ENCODE measurements around the gene PLPPR2. TPM values are rescaled to one million over a fixed set of nuclear protein-coding genes. Genes with fewer than 3 reads are reported as not detected.

Gene PLPPR2
- total and polyA plus RNA-seq, 3 experiments from 2014 or later: 1.2 to 2.2 (median 2.1) TPM

DNA sequence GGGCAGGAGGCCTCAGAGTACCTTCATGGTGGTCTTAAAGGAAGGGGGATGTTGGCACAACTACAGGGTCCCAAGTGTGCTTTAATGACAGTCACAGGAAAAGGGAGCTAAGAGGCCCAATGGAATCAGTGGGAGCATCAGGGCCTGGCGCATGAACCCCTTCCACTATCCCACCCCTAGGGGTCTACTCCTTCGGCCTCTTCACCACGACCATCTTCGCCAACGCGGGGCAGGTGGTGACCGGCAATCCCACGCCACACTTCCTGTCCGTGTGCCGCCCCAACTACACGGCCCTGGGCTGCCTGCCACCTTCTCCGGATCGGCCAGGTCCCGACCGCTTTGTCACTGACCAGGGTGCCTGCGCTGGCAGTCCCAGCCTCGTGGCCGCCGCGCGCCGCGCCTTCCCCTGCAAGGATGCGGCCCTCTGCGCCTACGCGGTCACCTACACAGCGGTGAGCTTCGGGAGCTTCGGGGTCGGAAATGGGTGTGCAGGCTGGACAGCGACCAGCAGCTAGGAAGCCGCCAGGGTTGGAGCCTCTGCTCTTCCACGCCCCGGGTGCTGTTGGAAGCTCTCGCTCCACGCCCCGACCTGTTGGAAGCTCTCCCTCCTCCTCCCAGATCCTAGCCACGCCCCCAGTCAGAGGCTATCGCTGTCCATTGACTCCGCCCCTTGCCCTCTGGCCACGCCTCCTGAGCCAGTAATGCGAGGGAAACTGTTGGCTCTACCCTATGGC is 6.0 kb downstream of the PLPPR2 start:
- Histone ChIP-seq H3K4me3 (ENCODE audit: low read length) (no peak overlapping the region), H3K4me1 (ENCODE audit: insufficient read depth, low read length) (no peaks in the 10 kb centered on the region), H3K27me3 (ENCODE audit: insufficient read depth, low read length, poor library complexity, severe bottlenecking) (no peaks in the 10 kb centered on the region), H3K36me3 (ENCODE audit: insufficient read depth, low read length) (no peaks in the 10 kb centered on the region), H3K27ac (ENCODE audit: low read depth, low read length) (no peak overlapping the region), H3K9me3 (ENCODE audit: low read length) (no peaks in the 10 kb centered on the region)
- Mint-ChIP-seq H3K9me3 (no peaks in the 10 kb centered on the region), H3K4me1 (peaks cover under 1 to 2% (median 2%) of the 10 kb centered on the region in 3 donors), H3K4me3 (no peak overlapping the region), H3K27ac (no peak overlapping the region), H3K36me3 (peaks cover 0 to 15% (median 3%) of the 10 kb centered on the region in 3 donors), H3K27me3 (peaks cover 3 to 6% of the 10 kb centered on the region in 2 donors)
- DNase-seq: no peak
- ChIA-PET CTCF (no interaction called here), POLR2A (no interaction called here)

DNA sequence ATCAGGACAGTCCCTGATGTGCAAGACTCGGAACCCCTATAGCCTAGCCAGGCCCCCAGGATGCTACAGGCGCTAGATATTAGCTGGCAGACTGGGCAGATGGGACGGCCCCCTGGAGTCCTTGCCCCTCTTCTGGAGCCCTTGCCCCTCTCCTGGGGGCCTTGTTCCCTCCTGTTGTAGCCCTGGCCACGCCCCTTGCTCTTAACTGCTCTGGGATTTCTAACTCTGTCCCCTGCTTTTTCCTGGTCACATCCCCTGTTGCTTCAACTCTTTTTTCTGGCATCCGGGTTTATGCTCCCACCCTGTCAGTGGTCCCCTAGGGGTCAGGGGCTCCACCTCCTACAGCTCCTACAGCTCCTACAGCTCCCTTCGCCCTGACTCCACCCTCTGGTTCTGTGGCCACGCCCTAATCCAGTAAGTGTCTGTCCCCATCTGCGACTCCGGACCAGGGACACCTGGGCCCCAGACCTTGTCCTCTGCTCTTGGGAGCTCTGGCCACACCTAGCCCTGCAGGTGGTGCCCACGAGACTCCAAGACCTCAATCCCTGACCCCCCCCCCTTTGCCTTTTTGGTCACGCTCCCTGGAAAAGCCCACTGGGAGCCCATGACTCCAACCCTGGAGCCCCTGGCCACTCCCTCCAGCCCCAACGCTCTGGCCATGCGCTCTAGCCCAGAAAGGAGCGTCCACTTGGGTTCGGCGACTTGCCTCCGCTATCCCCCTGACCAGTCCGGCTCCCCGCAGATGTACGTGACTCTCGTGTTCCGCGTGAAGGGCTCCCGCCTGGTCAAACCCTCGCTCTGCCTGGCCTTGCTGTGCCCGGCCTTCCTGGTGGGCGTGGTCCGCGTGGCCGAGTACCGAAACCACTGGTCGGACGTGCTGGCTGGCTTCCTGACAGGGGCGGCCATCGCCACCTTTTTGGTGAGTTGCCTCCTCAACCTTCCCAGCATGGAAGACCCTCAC is 6.8 kb downstream of the PLPPR2 start:
- Mint-ChIP-seq H3K9me3 (no peaks in the 10 kb centered on the region), H3K4me3 (no peak overlapping the region), H3K36me3 (peaks cover 0 to 17% (median 3%) of the 10 kb centered on the region in 3 donors), H3K27me3 (peaks cover 0 to 2% of the 10 kb centered on the region in 2 donors), H3K27ac (no peak overlapping the region), H3K4me1 (peaks cover 0 to 1% (median 0%) of the 10 kb centered on the region in 3 donors)
- Histone ChIP-seq H3K27me3 (ENCODE audit: insufficient read depth, low read length, poor library complexity, severe bottlenecking) (no peaks in the 10 kb centered on the region), H3K9me3 (ENCODE audit: low read length) (no peaks in the 10 kb centered on the region), H3K4me1 (ENCODE audit: insufficient read depth, low read length) (no peaks in the 10 kb centered on the region), H3K36me3 (ENCODE audit: insufficient read depth, low read length) (no peaks in the 10 kb centered on the region), H3K27ac (ENCODE audit: low read depth, low read length) (no peak overlapping the region), H3K4me3 (ENCODE audit: low read length) (no peak overlapping the region)
- DNase-seq: no peak
- POLR2A ChIA-PET: interaction anchor here (0.7 kb wide), 1 partner anchor 19 kb away, joined by 3 read pairs; no protein-coding TSS in a partner anchor
- CTCF ChIA-PET: no interaction called here

DNA sequence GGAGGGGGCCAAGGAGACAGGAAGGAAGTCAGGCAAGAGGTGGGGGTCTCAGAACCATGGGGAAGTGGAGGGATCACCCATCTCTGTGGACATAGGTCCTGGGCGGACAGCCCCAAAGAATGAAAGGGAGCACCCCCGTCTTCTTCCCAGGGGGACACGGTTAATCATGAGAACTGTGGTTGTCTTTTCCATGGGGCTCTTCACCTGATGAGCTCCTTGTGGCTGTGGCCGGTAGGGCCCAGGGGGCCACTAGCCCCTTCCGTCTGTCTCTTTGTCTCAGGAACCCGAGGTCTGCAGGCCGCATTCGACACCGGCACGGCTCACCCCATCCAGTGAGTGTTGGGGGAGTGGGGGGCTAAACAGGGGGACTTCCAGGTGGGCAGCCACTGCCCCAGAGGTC is 8.6 kb downstream of the PLPPR2 start:
- H3K27ac ChIP-seq (ENCODE audit: low read depth, low read length): no peak overlapping the region
- no peaks in the 10 kb centered on the region for H3K27me3 ChIP-seq (ENCODE audit: insufficient read depth, low read length, poor library complexity, severe bottlenecking)
- H3K9me3 Mint-ChIP-seq: no peaks in the 10 kb centered on the region
- H3K4me3 ChIP-seq (ENCODE audit: low read length): no peak overlapping the region
- H3K36me3 ChIP-seq (ENCODE audit: insufficient read depth, low read length): no peaks in the 10 kb centered on the region
- no peaks in the 10 kb centered on the region for H3K4me1 ChIP-seq (ENCODE audit: insufficient read depth, low read length)
- no peak for DNase-seq
- no peaks in the 10 kb centered on the region for H3K27me3 Mint-ChIP-seq
- H3K36me3 Mint-ChIP-seq: peaks cover 0 to 28% (median 3%) of the 10 kb centered on the region in 3 donors
- H3K4me3 Mint-ChIP-seq: no peak overlapping the region
- POLR2A ChIA-PET: no interaction called here
- no peaks in the 10 kb centered on the region for H3K9me3 ChIP-seq (ENCODE audit: low read length)
- H3K4me1 Mint-ChIP-seq: no peaks in the 10 kb centered on the region
- H3K27ac Mint-ChIP-seq: peak overlapping the region in 1 of 8 donors; percentile 74
- CTCF ChIA-PET: no interaction called here

DNA sequence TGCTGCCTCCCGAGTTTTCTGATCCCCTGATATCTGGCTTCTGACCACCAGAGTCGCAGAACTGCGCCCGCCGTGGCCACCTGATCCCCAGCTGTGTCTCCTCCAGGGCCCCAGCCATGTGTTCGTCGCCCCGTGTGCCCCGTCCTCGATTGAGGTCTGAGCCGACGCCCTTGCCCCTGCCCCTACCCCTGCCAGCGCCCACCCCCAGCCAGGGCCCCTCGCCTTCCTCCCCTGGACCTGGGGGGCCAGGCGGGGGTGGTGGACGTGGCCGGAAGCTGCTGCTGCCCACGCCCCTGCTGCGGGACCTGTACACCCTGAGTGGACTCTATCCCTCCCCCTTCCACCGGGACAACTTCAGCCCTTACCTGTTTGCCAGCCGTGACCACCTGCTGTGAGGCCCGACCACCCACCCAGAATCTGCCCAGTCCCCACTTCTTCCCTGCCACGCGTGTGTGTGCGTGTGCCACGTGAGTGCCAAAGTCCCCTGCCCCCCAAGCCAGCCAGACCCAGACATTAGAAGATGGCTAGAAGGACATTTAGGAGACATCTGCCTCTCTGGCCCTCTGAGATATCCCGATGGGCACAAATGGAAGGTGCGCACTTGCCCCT is 9.2 kb downstream of the PLPPR2 start:
- no peak overlapping the region for H3K27ac Mint-ChIP-seq
- no peak overlapping the region for H3K4me3 Mint-ChIP-seq
- Histone ChIP-seq H3K4me3 (ENCODE audit: low read length) (no peak overlapping the region), H3K27me3 (ENCODE audit: insufficient read depth, low read length, poor library complexity, severe bottlenecking) (no peaks in the 10 kb centered on the region), H3K36me3 (ENCODE audit: insufficient read depth, low read length) (no peaks in the 10 kb centered on the region), H3K4me1 (ENCODE audit: insufficient read depth, low read length) (no peaks in the 10 kb centered on the region), H3K9me3 (ENCODE audit: low read length) (no peaks in the 10 kb centered on the region), H3K27ac (ENCODE audit: low read depth, low read length) (no peak overlapping the region)
- no peaks in the 10 kb centered on the region for H3K9me3 Mint-ChIP-seq
- POLR2A ChIA-PET: no interaction called here
- H3K36me3 Mint-ChIP-seq: peaks cover 0 to 31% (median 3%) of the 10 kb centered on the region in 3 donors
- no peaks in the 10 kb centered on the region for H3K27me3 Mint-ChIP-seq
- H3K4me1 Mint-ChIP-seq: no peaks in the 10 kb centered on the region
- no peak for DNase-seq
- CTCF ChIA-PET: no interaction called here

DNA sequence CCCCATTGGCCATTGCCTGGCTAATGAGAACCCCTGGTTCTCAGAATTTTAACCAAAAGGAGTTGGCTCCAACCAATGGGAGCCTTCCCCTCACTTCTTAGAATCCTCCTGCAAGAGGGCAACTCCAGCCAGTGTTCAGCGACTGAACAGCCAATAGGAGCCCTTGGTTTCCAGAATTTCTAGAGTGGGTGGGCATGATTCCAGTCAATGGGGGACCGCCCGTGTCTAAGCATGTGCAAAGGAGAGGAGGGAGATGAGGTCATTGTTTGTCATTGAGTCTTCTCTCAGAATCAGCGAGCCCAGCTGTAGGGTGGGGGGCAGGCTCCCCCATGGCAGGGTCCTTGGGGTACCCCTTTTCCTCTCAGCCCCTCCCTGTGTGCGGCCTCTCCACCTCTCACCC is 9.7 kb downstream of the PLPPR2 start:
- Histone ChIP-seq H3K9me3 (ENCODE audit: low read length) (no peaks in the 10 kb centered on the region), H3K27me3 (ENCODE audit: insufficient read depth, low read length, poor library complexity, severe bottlenecking) (no peaks in the 10 kb centered on the region), H3K4me3 (ENCODE audit: low read length) (no peak overlapping the region), H3K4me1 (ENCODE audit: insufficient read depth, low read length) (no peaks in the 10 kb centered on the region), H3K36me3 (ENCODE audit: insufficient read depth, low read length) (no peaks in the 10 kb centered on the region), H3K27ac (ENCODE audit: low read depth, low read length) (no peak overlapping the region)
- ChIA-PET POLR2A (no interaction called here), CTCF (no interaction called here)
- Mint-ChIP-seq H3K36me3 (peaks cover 0 to 34% (median 3%) of the 10 kb centered on the region in 3 donors), H3K4me1 (no peaks in the 10 kb centered on the region), H3K27ac (no peak overlapping the region), H3K27me3 (no peaks in the 10 kb centered on the region), H3K9me3 (no peaks in the 10 kb centered on the region), H3K4me3 (no peak overlapping the region)
- no peak for DNase-seq

DNA sequence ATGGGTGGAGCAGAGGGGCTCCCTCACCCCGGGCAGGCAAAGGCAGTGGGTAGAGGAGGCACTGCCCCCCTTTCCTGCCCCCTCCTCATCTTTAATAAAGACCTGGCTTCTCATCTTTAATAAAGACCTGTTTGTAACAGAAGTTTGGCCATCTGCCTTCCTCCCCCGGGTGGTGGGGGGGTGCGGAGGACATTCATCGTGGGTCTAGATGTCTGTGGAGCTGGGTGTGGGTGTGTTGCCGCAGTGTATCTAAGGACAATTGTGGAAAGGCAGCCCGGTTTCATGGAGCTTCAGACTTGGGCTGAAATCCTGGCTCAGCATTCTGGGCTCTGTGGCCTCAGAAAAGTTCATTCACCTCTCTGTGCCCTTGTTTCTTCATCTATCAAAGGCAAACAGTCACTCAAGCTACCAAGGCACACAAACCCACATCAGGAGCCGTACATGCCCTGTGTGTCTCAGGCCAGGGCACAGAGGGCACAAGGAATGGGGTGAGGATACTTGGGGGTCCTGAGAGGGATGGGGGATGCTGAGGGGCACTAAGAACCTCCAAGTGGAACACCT is 10.4 kb downstream of the PLPPR2 start:
- H3K4me1 ChIP-seq (ENCODE audit: insufficient read depth, low read length): no peaks in the 10 kb centered on the region
- ChIA-PET CTCF (no interaction called here), POLR2A (no interaction called here)
- H3K9me3 ChIP-seq (ENCODE audit: low read length): no peaks in the 10 kb centered on the region
- no peaks in the 10 kb centered on the region for H3K9me3 Mint-ChIP-seq
- no peak overlapping the region for H3K4me3 ChIP-seq (ENCODE audit: low read length)
- no peak overlapping the region for H3K27ac ChIP-seq (ENCODE audit: low read depth, low read length)
- peak overlapping the region in 1 of 8 donors; percentile 91 for H3K27ac Mint-ChIP-seq
- no peaks in the 10 kb centered on the region for H3K4me1 Mint-ChIP-seq
- peaks cover under 1 to 36% (median 4%) of the 10 kb centered on the region in 3 donors for H3K36me3 Mint-ChIP-seq
- H3K4me3 Mint-ChIP-seq: no peak overlapping the region
- no peaks in the 10 kb centered on the region for H3K36me3 ChIP-seq (ENCODE audit: insufficient read depth, low read length)
- no peak for DNase-seq
- no peaks in the 10 kb centered on the region for H3K27me3 ChIP-seq (ENCODE audit: insufficient read depth, low read length, poor library complexity, severe bottlenecking)
- H3K27me3 Mint-ChIP-seq: no peaks in the 10 kb centered on the region

DNA sequence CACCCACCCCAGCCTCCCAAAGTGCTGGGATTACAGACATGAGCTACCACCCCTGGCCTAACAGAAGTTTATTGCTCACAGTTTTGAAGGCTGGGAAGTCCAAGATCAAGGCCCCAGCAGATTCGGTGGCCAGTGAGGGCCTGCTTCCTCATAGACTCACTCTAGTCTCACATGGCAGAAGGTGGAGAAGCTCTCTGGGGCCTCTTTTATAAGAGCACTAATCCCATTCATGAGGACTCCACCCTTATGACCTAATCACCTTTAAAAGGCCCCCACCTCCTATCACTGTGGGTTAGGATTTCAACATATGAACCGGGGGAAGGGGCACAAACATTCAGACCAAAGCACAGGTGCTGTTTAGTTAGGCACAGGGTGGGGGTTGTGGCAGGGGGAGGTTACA is 12.3 kb downstream of the PLPPR2 start:
- peaks cover 4 to 43% (median 6%) of the 10 kb centered on the region in 3 donors for H3K36me3 Mint-ChIP-seq
- H3K4me1 Mint-ChIP-seq: peaks cover 0 to 2% (median 0%) of the 10 kb centered on the region in 3 donors
- H3K27ac ChIP-seq (ENCODE audit: low read depth, low read length): no peak overlapping the region
- no peak overlapping the region for H3K4me3 Mint-ChIP-seq
- H3K9me3 Mint-ChIP-seq: no peaks in the 10 kb centered on the region
- no peak overlapping the region for H3K27ac Mint-ChIP-seq
- no peak overlapping the region for H3K4me3 ChIP-seq (ENCODE audit: low read length)
- H3K27me3 ChIP-seq (ENCODE audit: insufficient read depth, low read length, poor library complexity, severe bottlenecking): no peaks in the 10 kb centered on the region
- no peaks in the 10 kb centered on the region for H3K9me3 ChIP-seq (ENCODE audit: low read length)
- H3K4me1 ChIP-seq (ENCODE audit: insufficient read depth, low read length): no peaks in the 10 kb centered on the region
- DNase-seq: no peak
- POLR2A ChIA-PET: no interaction called here
- no peaks in the 10 kb centered on the region for H3K27me3 Mint-ChIP-seq
- no peaks in the 10 kb centered on the region for H3K36me3 ChIP-seq (ENCODE audit: insufficient read depth, low read length)
- CTCF ChIA-PET: interaction anchor here (1.4 kb wide), 1 partner anchor 13 kb away, joined by 4 read pairs; no protein-coding TSS in a partner anchor
